Umbilical cord (tissue), 2 donors: ENCODE results near the gene KANSL1L. TPM values are rescaled to one million over a fixed set of nuclear protein-coding genes. Genes with fewer than 3 reads are reported as not detected.
A peak's percentile ranks its signal among the peaks of the same experiment; 100 is the strongest.

ENCODE experiments used
- DNase-seq: peaks from one replicate; pipeline ENCODE4 v3.0.0-alpha.2; 2015; ENCODE audit warnings: low spot score
- total RNA-seq: library from RNA; depleted of rRNA; stranded (reverse); fragments of >200 nt; gene quantifications from one replicate; pipeline ENCODE4 v1.2.3, GENCODE V29; 2014; ENCODE audit warnings: low replicate concordance; ENCODE audit not compliant: insufficient read depth

The KANSL1L gene
- total RNA-seq, 1 donor from 2014 or later = 53.0 TPM

DNA sequence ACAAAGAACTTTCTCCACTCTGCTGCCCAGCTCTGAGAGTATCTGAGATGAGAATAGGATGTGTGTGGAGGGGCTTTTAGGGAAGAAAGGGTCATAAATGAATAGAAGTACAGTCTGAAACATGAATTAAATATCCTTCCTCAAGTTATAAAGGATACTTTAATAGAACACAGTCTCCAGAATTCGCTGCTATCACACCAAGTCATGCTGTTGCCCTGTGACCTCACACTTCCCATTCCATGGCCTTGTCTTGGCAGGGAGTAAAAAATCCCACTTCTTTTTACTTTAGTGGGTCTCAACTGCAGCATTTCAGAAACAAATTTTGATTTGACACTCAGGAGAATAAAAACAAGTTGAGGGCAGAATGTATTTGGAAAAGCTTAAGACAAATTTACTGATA lies 172.6 kb downstream of the KANSL1L start:
- no peak for DNase-seq

DNA sequence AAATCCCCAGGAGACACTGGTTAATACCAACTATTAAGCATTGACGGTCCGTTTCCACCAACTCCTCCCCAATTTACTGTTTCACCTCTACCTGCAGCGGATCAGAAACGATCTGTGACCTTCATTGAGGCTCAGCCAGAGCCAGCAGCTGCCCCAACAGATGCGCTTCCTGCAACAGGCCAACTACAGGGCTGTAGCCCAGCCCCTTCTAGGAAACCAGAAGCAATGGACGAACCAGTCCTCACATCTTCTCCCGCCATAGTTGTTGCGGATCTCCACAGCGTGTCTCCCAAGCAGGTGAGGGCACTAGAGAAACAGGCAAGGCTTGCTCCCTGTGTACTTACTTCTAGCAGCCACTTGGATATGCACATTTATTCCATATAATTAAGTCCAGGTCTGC lies 177.2 kb downstream of the KANSL1L start:
- no peak for DNase-seq

DNA sequence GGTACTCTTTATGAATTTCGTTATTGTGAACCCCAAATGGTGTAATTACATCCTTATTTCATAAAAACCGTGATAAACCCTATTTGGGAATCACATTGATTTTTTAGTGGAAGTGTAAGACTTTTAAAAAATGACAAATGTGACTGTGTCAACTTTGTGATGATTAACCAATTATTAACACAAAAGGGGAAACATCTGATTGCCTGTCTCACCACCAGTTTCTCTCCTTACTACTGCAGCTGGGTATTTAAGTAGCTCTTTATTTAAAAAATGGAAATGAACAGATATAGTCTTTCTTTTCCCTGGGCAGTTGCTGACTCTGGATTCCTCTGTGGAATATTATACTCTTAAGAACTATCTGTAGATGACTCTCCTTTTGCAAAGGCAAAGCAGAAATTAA lies 180.4 kb downstream of the KANSL1L start:
- DNase-seq = no peak

DNA sequence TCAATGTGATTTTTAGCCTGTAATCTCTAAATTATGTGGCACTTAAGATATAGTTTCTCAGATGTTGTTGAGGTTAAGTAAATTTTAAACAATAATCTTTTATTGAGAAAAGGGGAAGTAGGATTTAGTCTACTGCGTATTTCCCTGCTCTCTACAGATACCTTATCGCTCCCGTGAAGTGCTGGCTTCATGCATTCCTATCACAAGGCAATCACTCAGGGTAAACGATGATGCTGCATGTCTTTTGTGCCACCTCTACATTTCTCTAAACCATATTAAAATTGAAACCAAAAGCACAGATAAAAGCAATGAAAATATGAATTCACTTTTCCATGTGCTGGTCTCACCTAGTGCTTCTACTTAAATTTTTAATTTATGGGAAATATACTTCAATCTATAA lies 183.2 kb downstream of the KANSL1L start:
- DNase-seq = no peak

DNA sequence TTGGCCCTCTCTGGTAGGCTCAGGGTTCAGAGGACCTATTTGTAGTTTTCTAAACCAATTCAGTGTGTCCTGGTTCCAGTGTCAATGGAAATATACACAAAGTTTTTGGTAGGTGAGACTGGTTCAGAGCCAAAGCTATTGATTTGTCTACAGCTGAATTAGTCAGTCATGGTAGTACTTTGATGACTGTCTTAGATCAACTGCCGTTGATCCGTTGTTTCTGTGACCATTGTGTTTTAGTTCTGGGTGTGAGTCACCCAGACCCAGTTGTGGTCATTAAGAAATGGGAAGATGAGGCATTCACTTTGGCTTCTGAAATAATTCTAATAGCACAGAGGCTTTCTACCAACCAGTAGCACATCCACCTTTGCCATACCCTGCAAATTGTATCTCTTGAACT lies 184.8 kb downstream of the KANSL1L start:
- DNase-seq = no peak

DNA sequence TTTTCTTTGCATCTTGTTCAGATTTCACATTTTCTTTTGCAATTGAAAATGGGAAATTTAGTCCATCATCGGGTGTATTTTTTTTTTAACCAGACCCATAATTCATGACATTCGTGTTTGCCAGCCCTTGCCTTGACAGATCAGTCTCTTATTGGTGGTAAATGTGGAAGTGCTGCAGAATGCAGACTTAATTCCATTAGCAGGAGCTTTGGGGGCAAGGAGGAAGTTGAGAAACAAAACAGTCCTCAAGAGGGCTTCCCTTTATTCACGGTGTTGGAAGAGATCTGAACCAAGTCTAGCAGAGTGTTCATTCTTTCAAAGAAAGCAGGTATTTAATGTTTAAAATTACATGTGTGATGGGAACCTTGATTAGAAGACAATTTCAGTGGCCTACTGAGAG lies 185.3 kb downstream of the KANSL1L start:
- no peak for DNase-seq

DNA sequence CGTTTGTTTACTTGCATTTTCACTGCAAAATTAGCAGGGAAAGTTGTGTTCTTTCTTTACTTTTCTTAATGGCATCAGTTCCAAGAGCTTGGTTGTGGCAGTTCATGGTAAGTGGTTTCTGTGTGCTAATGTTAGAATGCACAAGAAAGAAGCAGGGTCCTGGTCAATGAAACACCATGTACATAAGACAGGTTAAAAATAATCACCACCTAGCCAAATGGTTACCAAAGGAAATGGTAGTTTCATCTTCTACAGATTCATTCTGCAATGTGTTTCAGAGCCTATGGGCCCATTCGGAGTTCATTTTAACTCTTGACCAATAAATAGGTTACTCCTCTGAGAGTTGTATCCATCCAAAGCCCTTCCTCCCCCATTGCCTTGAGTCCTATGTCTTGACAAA lies 186.9 kb downstream of the KANSL1L start:
- no peak for DNase-seq

DNA sequence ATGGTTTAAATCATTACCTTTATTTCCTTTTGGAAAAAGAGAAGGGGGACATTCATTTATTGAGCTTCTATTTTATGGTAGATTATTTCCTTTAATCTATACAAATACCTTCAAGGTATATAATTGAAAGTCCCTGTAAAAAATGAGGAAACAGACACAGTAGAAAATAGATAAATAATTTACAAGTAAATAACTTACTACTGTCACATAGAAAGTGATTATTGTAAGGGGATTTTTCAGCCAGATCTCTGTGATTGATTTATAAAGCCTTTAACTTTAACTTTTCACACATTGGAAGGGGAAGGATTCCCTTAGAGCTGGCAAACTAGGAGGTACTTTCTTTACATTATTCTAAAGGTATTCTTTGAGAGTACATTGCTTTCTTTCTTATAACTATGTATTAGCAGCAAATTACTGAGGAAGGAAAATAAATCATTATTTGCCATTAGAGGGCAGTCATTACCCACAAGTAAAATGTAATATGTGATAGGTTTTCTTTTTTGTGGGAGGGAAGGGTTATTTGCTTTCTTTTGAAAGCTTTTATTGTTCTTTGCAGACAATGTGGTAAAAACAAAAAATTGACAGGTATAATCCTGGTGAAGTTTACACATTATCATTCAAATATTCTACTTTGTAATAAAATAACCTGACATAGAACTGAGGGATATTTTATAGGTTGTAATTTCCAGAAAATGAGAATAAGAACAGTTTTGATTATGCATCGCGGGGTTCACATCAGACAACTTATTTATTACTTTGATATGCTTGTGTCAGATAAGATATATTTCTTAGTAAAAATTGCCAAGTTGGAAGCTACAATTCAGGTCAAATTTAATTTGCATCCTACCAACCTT lies 193.6 kb downstream of the KANSL1L start:
- peak; percentile 43 for DNase-seq

DNA sequence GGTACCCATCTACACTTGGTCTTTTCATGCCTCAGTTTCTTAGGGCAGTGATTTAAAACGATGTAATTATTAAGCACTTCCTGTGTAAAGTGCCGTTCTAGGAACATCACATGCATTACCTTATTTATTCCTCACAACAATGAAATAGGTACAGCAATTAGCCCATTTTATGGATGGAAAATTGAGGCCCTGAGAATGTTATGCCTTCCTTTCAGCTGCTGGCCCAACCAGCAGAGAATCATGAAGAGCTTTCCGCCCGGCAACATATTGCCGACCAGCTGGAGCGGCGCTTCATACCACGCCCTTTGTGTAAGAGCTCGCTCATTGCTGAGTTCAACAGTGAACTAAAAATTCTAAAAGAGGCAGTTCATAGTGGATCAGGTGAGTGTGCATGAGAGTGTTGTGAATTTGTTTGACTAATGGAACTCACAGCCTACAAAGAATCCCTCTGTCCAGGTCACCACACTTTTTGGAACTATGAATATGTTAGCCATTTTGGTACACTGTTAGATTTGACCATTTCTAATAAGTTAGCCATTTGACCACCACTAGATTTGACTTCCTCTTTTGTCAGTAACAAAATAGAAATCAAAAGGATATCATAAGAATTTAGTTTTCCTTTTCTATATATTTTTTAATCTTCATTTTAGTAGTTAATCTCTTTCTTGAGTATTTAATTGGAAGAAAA lies 194.4 kb downstream of the KANSL1L start:
- no peak for DNase-seq

DNA sequence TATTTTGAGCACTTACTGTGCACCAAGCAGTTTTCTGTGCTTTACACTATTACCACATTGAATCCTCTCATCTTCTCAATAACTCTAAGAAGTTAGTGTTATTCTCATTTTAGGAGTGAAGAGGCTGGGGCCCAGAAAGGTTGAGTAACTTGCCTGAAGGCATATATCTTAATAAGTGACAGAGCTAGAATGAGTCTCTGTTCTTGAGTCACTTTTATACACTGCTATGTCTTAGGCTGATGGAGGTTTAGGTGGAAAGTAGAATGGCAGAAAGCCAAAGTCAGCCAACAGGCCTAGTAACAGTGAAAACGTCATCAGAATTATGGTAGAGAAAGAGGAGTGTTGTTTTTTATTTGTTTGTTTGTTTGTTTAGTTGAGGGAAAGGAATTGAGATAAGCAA lies 196.6 kb downstream of the KANSL1L start:
- DNase-seq = no peak

DNA sequence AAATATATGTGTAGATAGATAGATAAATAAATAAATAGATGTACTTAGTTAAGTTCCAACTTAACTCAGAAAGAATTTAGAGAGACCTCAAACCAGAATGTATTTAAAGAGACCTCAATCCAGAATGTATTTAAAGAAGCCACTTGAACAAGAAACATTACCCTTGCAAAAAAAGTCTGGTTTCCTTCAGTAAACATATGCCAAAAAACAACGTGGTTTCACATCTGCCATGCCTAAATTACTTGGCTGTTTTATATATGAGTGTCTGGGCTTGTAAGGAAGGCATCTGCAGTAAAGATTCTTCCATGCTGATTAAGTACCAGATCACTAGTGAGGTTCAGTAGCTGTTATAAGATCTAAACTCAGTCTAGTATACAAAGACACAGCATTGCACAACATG lies 197.9 kb downstream of the KANSL1L start:
- no peak for DNase-seq

Other genes with a start within 250 kb of the KANSL1L start
- gene RPE, start 168.8 kb downstream of the KANSL1L start, total RNA-seq = 54.7 TPM
- 6.0 TPM for gene ACADL, start 54.0 kb upstream of the KANSL1L start, total RNA-seq
- gene MYL1, start 143.8 kb upstream of the KANSL1L start, total RNA-seq = not detected